ENCODE data around the gene SRXN1.

Gene SRXN1

DNA sequence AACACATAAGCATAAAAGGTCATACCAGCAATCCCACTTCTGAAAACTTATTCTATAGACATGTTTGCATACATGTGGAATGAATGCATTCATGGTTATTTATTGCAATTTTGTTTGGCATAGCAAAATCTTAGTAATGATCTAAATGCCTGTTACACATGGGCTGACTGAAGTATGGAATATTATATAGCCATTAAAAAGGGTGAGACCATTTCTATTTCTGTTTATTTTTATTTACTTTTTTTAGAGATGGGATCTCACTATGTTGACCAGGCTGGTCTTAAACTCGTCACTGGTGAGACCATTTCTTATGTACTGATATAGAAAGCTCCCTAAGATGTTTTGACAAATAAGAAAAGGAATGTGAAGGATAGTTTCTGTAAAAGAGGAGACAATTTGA is 36.9 kb upstream of the SRXN1 start:
- Histone ChIP-seq H3K9ac (ENCODE audit: low read length in 2 of 2) (no peak overlapping the region), H3K9me3 (ENCODE audit: control insufficient read depth in 2 of 2, low read length in 2 of 2) (no peaks in the 10 kb centered on the region), H3K4me1 (ENCODE audit: control insufficient read depth, insufficient read depth, low read length) (no peaks in the 10 kb centered on the region), H3K4me3 (ENCODE audit: low read length in 2 of 2) (no peak overlapping the region), H3K27ac (ENCODE audit: low read length) (no peak overlapping the region), H3K36me3 (ENCODE audit: control insufficient read depth in 2 of 2, insufficient read depth in 2 of 2, low read length in 2 of 2) (no peaks in the 10 kb centered on the region), H3K27me3 (ENCODE audit: control insufficient read depth in 1 of 2, insufficient read depth in 2 of 2, low read length in 2 of 2) (peaks cover 9 to 11% of the 10 kb centered on the region in 2 donors)

- H3K4me3 ChIP-seq (ENCODE audit: low read length in 2 of 2), result no peak overlapping the region
- H3K4me1 ChIP-seq (ENCODE audit: control insufficient read depth, insufficient read depth, low read length), result no peaks in the 10 kb centered on the region
- no peaks in the 10 kb centered on the region for H3K9me3 ChIP-seq (ENCODE audit: control insufficient read depth in 2 of 2, low read length in 2 of 2)
- no peak overlapping the region for H3K9ac ChIP-seq (ENCODE audit: low read length in 2 of 2)
- peaks cover 12 to 15% of the 10 kb centered on the region in 2 donors for H3K27me3 ChIP-seq (ENCODE audit: control insufficient read depth in 1 of 2, insufficient read depth in 2 of 2, low read length in 2 of 2)
- no peak overlapping the region for H3K27ac ChIP-seq (ENCODE audit: low read length)
- no peaks in the 10 kb centered on the region for H3K36me3 ChIP-seq (ENCODE audit: control insufficient read depth in 2 of 2, insufficient read depth in 2 of 2, low read length in 2 of 2)
Measured at GRCh38 chr20:689348-689747, 36.3 kb upstream of the SRXN1 start.

DNA sequence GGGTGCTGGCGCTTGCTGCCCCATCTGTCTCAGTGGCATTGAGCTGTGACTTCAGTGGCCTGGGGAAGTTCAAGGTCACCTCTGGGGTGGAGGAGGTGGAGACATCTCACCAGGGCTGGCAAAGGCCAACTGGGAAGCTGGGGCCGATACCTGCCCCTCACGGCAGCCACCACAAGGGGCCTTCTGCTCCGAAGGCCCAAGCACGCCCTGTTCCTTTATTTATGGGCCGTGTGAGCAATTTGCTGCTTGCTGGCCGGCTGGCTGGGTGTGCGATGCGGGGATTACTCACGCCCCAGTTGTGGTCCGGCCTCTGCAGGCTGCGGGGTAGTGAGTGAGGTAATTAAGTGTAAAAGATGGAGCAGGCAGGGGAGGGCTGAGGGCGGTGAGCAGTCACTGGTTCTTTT is 35.8 kb upstream of the SRXN1 start:
- no peak overlapping the region for H3K9ac ChIP-seq (ENCODE audit: low read length in 2 of 2)
- no peaks in the 10 kb centered on the region for H3K4me1 ChIP-seq (ENCODE audit: control insufficient read depth, insufficient read depth, low read length)
- H3K4me3 ChIP-seq (ENCODE audit: low read length in 2 of 2), result no peak overlapping the region

GRCh38 chr20:687468-688203 is 34.6 kb upstream of the SRXN1 start:
- H3K27ac ChIP-seq (ENCODE audit: low read length), result no peak overlapping the region
- H3K9me3 ChIP-seq (ENCODE audit: control insufficient read depth in 2 of 2, low read length in 2 of 2), result no peaks in the 10 kb centered on the region
- no peak overlapping the region for H3K9ac ChIP-seq (ENCODE audit: low read length in 2 of 2)
- no peaks in the 10 kb centered on the region for H3K36me3 ChIP-seq (ENCODE audit: control insufficient read depth in 2 of 2, insufficient read depth in 2 of 2, low read length in 2 of 2)
- no peak overlapping the region for H3K4me3 ChIP-seq (ENCODE audit: low read length in 2 of 2)
- H3K4me1 ChIP-seq (ENCODE audit: control insufficient read depth, insufficient read depth, low read length), result no peaks in the 10 kb centered on the region
- peaks cover 15 to 19% of the 10 kb centered on the region in 2 donors for H3K27me3 ChIP-seq (ENCODE audit: control insufficient read depth in 1 of 2, insufficient read depth in 2 of 2, low read length in 2 of 2)

More for the DNA sequence above, 35.8 kb upstream of the SRXN1 start:
- Histone ChIP-seq H3K27ac (ENCODE audit: low read length) (no peak overlapping the region), H3K27me3 (ENCODE audit: control insufficient read depth in 1 of 2, insufficient read depth in 2 of 2, low read length in 2 of 2) (peaks cover 13 to 16% of the 10 kb centered on the region in 2 donors), H3K36me3 (ENCODE audit: control insufficient read depth in 2 of 2, insufficient read depth in 2 of 2, low read length in 2 of 2) (no peaks in the 10 kb centered on the region), H3K9me3 (ENCODE audit: control insufficient read depth in 2 of 2, low read length in 2 of 2) (no peaks in the 10 kb centered on the region)

DNA sequence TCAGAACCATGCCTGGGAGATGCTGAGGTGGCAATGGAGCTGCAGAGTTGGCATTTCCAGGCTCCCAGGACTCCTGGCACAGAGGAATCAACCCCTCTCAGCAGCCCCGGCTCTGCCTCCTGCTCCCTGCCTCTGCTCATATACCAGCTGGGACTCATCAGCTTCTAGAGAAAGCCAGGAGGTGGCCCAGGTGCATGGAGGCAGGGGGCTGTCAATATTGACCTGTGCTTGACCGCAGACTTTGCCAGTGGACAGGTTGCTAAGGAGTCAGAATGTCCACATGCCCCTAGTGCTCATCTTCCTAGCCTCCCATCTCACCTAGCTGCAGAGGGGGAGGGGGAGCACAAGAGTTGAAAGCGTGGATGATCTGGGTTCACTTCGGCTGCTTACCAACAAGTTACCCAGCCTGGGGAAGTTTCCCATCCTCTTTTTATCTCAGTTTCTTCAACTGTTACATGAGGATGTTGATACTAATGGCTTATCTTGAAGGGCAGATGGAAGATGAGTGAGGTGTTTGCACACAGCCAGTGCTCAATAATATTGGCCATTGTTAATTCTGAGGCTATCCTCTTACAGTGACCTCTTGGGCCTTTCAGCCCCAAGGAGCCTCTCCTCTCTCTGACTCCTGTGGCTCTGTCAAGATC is 31.8 kb upstream of the SRXN1 start:
- H3K4me1 ChIP-seq (ENCODE audit: control insufficient read depth, insufficient read depth, low read length), result no peaks in the 10 kb centered on the region
- H3K9ac ChIP-seq (ENCODE audit: low read length in 2 of 2), result no peak overlapping the region
- H3K36me3 ChIP-seq (ENCODE audit: control insufficient read depth in 2 of 2, insufficient read depth in 2 of 2, low read length in 2 of 2), result no peaks in the 10 kb centered on the region
- no peaks in the 10 kb centered on the region for H3K9me3 ChIP-seq (ENCODE audit: control insufficient read depth in 2 of 2, low read length in 2 of 2)
- H3K27ac ChIP-seq (ENCODE audit: low read length), result no peak overlapping the region
- no peak overlapping the region for H3K4me3 ChIP-seq (ENCODE audit: low read length in 2 of 2)
- H3K27me3 ChIP-seq (ENCODE audit: control insufficient read depth in 1 of 2, insufficient read depth in 2 of 2, low read length in 2 of 2), result peaks cover 27 to 39% of the 10 kb centered on the region in 2 donors

GRCh38 chr20:682123-682522 is 29.1 kb upstream of the SRXN1 start:
- Histone ChIP-seq H3K9ac (ENCODE audit: low read length in 2 of 2) (no peak overlapping the region), H3K36me3 (ENCODE audit: control insufficient read depth in 2 of 2, insufficient read depth in 2 of 2, low read length in 2 of 2) (no peaks in the 10 kb centered on the region), H3K27ac (ENCODE audit: low read length) (no peak overlapping the region), H3K9me3 (ENCODE audit: control insufficient read depth in 2 of 2, low read length in 2 of 2) (no peaks in the 10 kb centered on the region), H3K4me1 (ENCODE audit: control insufficient read depth, insufficient read depth, low read length) (no peaks in the 10 kb centered on the region), H3K4me3 (ENCODE audit: low read length in 2 of 2) (no peak overlapping the region), H3K27me3 (ENCODE audit: control insufficient read depth in 1 of 2, insufficient read depth in 2 of 2, low read length in 2 of 2) (peaks cover 41 to 48% of the 10 kb centered on the region in 2 donors)

DNA sequence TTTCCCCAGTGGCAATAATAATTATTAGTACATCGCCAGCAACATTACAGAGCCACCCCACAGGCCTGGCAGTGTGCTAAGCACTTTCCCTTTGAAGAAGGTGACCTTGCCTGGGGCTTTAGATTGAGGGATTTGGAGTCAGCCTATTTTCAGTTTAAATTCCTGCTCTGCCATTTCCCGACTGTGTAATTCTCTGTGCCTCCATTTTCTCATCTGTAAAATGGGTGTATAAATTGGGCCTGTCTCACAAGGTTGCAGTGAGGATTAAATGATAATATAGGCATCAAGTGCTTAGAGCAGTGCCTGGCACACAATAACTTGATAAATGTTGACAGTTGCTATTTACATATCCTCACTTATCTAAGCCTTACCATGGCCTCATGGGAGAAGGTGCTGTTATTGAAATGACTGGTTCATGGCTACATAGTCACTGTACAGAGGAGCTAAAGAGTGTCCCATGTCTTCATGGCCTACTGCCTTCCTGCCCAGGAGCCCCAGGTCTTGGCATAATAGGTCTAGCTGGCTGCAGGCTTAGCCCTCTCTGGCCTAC is 27.7 kb upstream of the SRXN1 start:
- Histone ChIP-seq H3K27me3 (ENCODE audit: control insufficient read depth in 1 of 2, insufficient read depth in 2 of 2, low read length in 2 of 2) (peaks cover 45 to 47% of the 10 kb centered on the region in 2 donors), H3K9me3 (ENCODE audit: control insufficient read depth in 2 of 2, low read length in 2 of 2) (no peaks in the 10 kb centered on the region), H3K4me1 (ENCODE audit: control insufficient read depth, insufficient read depth, low read length) (peaks cover 9% of the 10 kb centered on the region), H3K27ac (ENCODE audit: low read length) (no peak overlapping the region), H3K9ac (ENCODE audit: low read length in 2 of 2) (no peak overlapping the region), H3K4me3 (ENCODE audit: low read length in 2 of 2) (no peak overlapping the region), H3K36me3 (ENCODE audit: control insufficient read depth in 2 of 2, insufficient read depth in 2 of 2, low read length in 2 of 2) (no peaks in the 10 kb centered on the region)

DNA sequence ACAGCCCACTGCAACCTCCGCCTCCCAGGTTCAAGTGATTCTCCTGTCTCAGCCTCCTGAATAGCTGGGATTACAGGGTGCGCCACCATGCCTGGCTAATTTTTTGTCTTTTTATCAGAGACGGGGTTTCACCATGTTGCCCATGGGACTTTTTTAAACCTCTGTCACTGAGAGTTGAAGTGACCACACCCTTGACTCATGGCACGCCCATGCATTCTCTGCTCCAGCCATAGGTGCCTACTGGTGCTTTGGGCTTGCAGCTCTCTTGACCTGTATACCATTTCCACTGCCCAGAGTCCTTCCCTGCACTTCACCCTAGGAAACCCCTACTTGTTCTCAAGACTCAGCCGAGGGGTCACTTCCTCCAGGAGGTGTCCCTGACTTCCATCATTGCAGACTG is 25.0 kb upstream of the SRXN1 start:
- peaks cover 55 to 63% of the 10 kb centered on the region in 2 donors for H3K27me3 ChIP-seq (ENCODE audit: control insufficient read depth in 1 of 2, insufficient read depth in 2 of 2, low read length in 2 of 2)
- H3K4me3 ChIP-seq (ENCODE audit: low read length in 2 of 2), result no peak overlapping the region
- peaks cover 14% of the 10 kb centered on the region for H3K4me1 ChIP-seq (ENCODE audit: control insufficient read depth, insufficient read depth, low read length)
- no peak overlapping the region for H3K9ac ChIP-seq (ENCODE audit: low read length in 2 of 2)
- H3K36me3 ChIP-seq (ENCODE audit: control insufficient read depth in 2 of 2, insufficient read depth in 2 of 2, low read length in 2 of 2), result no peaks in the 10 kb centered on the region
- no peak overlapping the region for H3K27ac ChIP-seq (ENCODE audit: low read length)
- no peaks in the 10 kb centered on the region for H3K9me3 ChIP-seq (ENCODE audit: control insufficient read depth in 2 of 2, low read length in 2 of 2)

DNA sequence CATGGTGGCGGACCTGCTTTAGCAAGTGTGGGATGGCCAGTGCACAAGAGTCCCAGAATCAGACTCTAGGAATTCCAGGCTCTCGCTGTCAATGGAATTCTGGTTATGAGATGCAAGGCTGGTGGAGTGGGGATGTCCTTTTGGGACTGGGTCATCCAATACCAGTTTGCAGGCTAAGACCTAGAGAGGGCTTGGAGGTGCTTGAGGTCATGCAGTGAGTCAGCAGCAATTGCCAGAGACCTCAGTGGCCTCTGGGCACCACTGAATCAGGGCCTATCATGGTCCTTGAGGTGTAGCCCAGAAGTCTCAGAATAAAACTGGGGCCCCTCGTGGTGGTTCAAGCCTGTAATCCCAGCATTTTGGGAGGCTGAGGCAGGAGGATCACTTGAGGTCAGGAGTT is 24.0 kb upstream of the SRXN1 start:
- Histone ChIP-seq H3K27me3 (ENCODE audit: control insufficient read depth in 1 of 2, insufficient read depth in 2 of 2, low read length in 2 of 2) (peaks cover 54 to 64% of the 10 kb centered on the region in 2 donors), H3K36me3 (ENCODE audit: control insufficient read depth in 2 of 2, insufficient read depth in 2 of 2, low read length in 2 of 2) (no peaks in the 10 kb centered on the region), H3K9ac (ENCODE audit: low read length in 2 of 2) (no peak overlapping the region), H3K9me3 (ENCODE audit: control insufficient read depth in 2 of 2, low read length in 2 of 2) (no peaks in the 10 kb centered on the region), H3K27ac (ENCODE audit: low read length) (no peak overlapping the region), H3K4me3 (ENCODE audit: low read length in 2 of 2) (no peak overlapping the region), H3K4me1 (ENCODE audit: control insufficient read depth, insufficient read depth, low read length) (peaks cover 14% of the 10 kb centered on the region)

GRCh38 chr20:676315-676937 is 23.4 kb upstream of the SRXN1 start:
- Histone ChIP-seq H3K27ac (ENCODE audit: low read length) (no peak overlapping the region), H3K4me1 (ENCODE audit: control insufficient read depth, insufficient read depth, low read length) (peaks cover 14% of the 10 kb centered on the region), H3K4me3 (ENCODE audit: low read length in 2 of 2) (peak overlapping the region in 1 of 2 donors; percentile 52), H3K9ac (ENCODE audit: low read length in 2 of 2) (no peak overlapping the region), H3K9me3 (ENCODE audit: control insufficient read depth in 2 of 2, low read length in 2 of 2) (no peaks in the 10 kb centered on the region), H3K27me3 (ENCODE audit: control insufficient read depth in 1 of 2, insufficient read depth in 2 of 2, low read length in 2 of 2) (peaks cover 53 to 69% of the 10 kb centered on the region in 2 donors), H3K36me3 (ENCODE audit: control insufficient read depth in 2 of 2, insufficient read depth in 2 of 2, low read length in 2 of 2) (no peaks in the 10 kb centered on the region)
